Neutrophil (primary cell): ENCODE measurements around the gene ZNF300.
"Not testable (repeated sequence)": the region's sequence is repeated elsewhere in the genome, so short reads cannot be mapped to it uniquely, and the experiment has no call there.

Source experiments
- H3K27ac ChIP-seq: fragments of 200-600 bp; sonication (generic); 2 replicates; pipeline ENCODE4 v1.5.1; 2016; ENCODE audit warnings: mild to moderate bottlenecking, moderate library complexity
- H3K27me3 ChIP-seq: fragments of 200-600 bp; sonication (generic); 2 replicates; pipeline ENCODE4 v1.6.0; 2016; ENCODE audit warnings: mild to moderate bottlenecking
- H3K36me3 ChIP-seq: fragments of 200-600 bp; sonication (generic); 2 replicates; pipeline ENCODE4 v1.5.1; 2017
- H3K4me1 ChIP-seq, 2 experiments: fragments of 200-600 bp in 1 of 2; sonication (generic) in 1 of 2; 1 replicate in 1 of 2; 2 replicates in 1 of 2; pipeline versions ENCODE4 v1.5.1 to v1.6.1; 2013 to 2016; ENCODE audit warnings: low read depth in 1 of 2, low read length in 1 of 2, mild to moderate bottlenecking in 1 of 2, moderate library complexity in 1 of 2; ENCODE audit not compliant: control insufficient read depth in 1 of 2, insufficient read depth in 1 of 2
- H3K4me3 ChIP-seq, 2 experiments: fragments of 200-600 bp in 1 of 2; sonication (generic) in 1 of 2; 1 replicate in 1 of 2; 2 replicates in 1 of 2; pipeline ENCODE4 v1.5.1; 2013 to 2016; ENCODE audit warnings: low read depth in 1 of 2, low read length in 1 of 2, mild to moderate bottlenecking in 1 of 2, moderate library complexity in 1 of 2
- H3K9me3 ChIP-seq: fragments of 200-600 bp; sonication (generic); 2 replicates; pipeline ENCODE4 v1.5.1; 2016
- TF ChIP-seq, protein P1 (sequence below): fragments of 200-600 bp; sonication (generic); IDR thresholded peaks from 2 replicates; pipeline ENCODE4 v1.5.1; 2016; ENCODE audit warnings: antibody characterized with exemption

The ZNF300 gene

GRCh38 chr5:150895431-150896428, 9.1 kb downstream of the ZNF300 start:
- H3K9me3 ChIP-seq = peaks cover 46% of the 10 kb centered on the region
- no peak overlapping the region for H3K27ac ChIP-seq
- H3K27me3 ChIP-seq = no peaks in the 10 kb centered on the region
- H3K4me3 ChIP-seq = no peak overlapping the region
- TF ChIP-seq, protein P1, sequence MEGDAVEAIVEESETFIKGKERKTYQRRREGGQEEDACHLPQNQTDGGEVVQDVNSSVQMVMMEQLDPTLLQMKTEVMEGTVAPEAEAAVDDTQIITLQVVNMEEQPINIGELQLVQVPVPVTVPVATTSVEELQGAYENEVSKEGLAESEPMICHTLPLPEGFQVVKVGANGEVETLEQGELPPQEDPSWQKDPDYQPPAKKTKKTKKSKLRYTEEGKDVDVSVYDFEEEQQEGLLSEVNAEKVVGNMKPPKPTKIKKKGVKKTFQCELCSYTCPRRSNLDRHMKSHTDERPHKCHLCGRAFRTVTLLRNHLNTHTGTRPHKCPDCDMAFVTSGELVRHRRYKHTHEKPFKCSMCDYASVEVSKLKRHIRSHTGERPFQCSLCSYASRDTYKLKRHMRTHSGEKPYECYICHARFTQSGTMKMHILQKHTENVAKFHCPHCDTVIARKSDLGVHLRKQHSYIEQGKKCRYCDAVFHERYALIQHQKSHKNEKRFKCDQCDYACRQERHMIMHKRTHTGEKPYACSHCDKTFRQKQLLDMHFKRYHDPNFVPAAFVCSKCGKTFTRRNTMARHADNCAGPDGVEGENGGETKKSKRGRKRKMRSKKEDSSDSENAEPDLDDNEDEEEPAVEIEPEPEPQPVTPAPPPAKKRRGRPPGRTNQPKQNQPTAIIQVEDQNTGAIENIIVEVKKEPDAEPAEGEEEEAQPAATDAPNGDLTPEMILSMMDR = no peak
- H3K4me1 ChIP-seq = no peaks in the 10 kb centered on the region
- no peaks in the 10 kb centered on the region for H3K36me3 ChIP-seq

DNA sequence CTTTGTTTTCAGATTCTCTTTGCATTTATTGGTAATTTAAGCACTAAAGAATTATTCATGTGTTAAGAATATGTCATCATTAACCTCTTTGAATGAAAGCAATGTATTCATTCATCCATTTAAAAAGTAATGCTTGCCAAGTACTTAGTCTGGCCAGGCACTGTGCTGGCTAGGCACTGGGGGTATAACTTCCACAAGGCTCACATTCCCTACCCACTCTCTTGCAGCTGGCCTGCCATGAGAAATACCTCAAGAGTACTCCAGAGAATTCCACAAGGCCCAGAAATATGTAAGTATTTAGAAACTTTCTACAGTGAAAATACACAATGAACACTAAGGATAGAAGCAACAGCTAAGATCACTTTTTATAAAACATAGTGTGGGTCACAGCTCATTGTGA, 25.4 kb downstream of the ZNF300 start:
- TF ChIP-seq, protein P1 = no peak
- no peaks in the 10 kb centered on the region for H3K4me1 ChIP-seq
- no peaks in the 10 kb centered on the region for H3K27me3 ChIP-seq
- H3K36me3 ChIP-seq = no peaks in the 10 kb centered on the region
- H3K27ac ChIP-seq = no peak overlapping the region
- no peaks in the 10 kb centered on the region for H3K9me3 ChIP-seq
- H3K4me3 ChIP-seq = no peak overlapping the region

DNA sequence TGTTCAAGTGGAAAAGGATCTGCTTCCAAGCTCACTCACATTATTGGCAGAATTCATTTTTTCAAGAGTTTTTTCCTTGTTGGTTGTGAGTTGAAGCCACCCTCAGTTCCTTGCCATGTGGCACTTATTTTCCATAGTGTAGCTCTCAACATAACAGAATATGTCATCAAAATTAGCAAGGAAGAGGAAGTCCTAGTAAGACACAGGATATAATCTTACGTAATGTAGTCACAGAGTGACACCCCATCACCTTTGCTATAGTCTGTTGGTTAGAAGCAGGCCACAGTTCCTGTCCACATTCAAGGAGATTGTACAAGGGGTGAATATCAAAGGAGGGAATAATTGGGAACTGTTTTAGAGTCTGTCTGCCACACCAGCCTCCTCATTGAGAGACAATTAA, 42.7 kb downstream of the ZNF300 start:
- Histone ChIP-seq H3K27ac (peak overlapping the region; percentile 56), H3K4me3 (no peak overlapping the region), H3K36me3 (no peaks in the 10 kb centered on the region), H3K4me1 (peaks cover 7 to 14% of the 10 kb centered on the region in 2 experiments), H3K9me3 (no peaks in the 10 kb centered on the region), H3K27me3 (no peaks in the 10 kb centered on the region)
- TF ChIP-seq, protein P1 = no peak

- H3K27ac ChIP-seq = no peak overlapping the region
- peaks cover 7 to 14% of the 10 kb centered on the region in 2 experiments for H3K4me1 ChIP-seq
- H3K27me3 ChIP-seq = no peaks in the 10 kb centered on the region
- H3K9me3 ChIP-seq = no peaks in the 10 kb centered on the region
- H3K4me3 ChIP-seq = no peak overlapping the region
- H3K36me3 ChIP-seq = no peaks in the 10 kb centered on the region
- TF ChIP-seq, protein P1 = no peak
Observed at GRCh38 chr5:150860246-150860821, 44.4 kb downstream of the ZNF300 start.

GRCh38 chr5:150856700-150857099, 48.1 kb downstream of the ZNF300 start:
- H3K27me3 ChIP-seq, H3K27ac ChIP-seq, H3K4me1 ChIP-seq, H3K9me3 ChIP-seq, H3K36me3 ChIP-seq, H3K4me3 ChIP-seq: not testable (repeated sequence)

DNA sequence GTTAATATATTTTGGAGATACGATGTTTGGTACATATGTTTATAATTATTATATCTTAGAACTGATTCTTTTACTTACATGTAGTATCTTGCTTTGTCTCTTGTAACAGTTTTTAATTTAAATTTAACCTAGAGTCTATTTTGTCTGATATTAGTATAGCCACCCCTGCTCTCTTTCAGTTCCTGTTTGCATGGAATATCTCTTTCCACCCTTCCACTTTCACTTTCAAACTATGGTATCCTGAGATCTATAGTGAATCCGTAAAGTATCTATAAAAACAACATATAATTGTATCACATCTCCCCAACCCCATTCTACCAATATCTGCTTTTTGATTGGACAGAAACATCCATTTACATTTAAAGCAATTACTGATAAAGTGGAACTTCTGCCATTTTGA, 51.2 kb downstream of the ZNF300 start:
- H3K4me3 ChIP-seq = no peak overlapping the region
- H3K27ac ChIP-seq = no peak overlapping the region
- no peaks in the 10 kb centered on the region for H3K4me1 ChIP-seq
- H3K36me3 ChIP-seq = no peaks in the 10 kb centered on the region
- H3K9me3 ChIP-seq = no peaks in the 10 kb centered on the region
- H3K27me3 ChIP-seq = no peaks in the 10 kb centered on the region
- TF ChIP-seq, protein P1 = no peak
